HepG2 (cell line): Measurements from ENCODE around the gene CNKSR3. TPM values are rescaled to one million over a fixed set of nuclear protein-coding genes. Genes with fewer than 3 reads are reported as not detected.

Experiments
- ATF7-NPFF ChIP-seq: sonication (generic); formaldehyde crosslinking; IDR thresholded peaks from 2 replicates; pipeline ENCODE4 v1.8.1; 2023; ENCODE audit warnings: mild to moderate bottlenecking, low read depth, missing genetic modification reagents, moderate library complexity
- BCL6 ChIP-seq: IDR thresholded peaks from 2 replicates; pipeline ENCODE4 v1.6.1; 2016; ENCODE audit warnings: missing genetic modification reagents, missing compliant biosample characterization
- CBFB ChIP-seq: sonication (generic); formaldehyde crosslinking; IDR thresholded peaks from 2 replicates; pipeline ENCODE4 v1.4.0; 2020; ENCODE audit warnings: missing genetic modification reagents
- CC2D1A ChIP-seq: sonication (generic); formaldehyde crosslinking; IDR thresholded peaks from 2 replicates; pipeline ENCODE4 v1.8.1; 2023; ENCODE audit warnings: mild to moderate bottlenecking, missing genetic modification reagents
- CENPT ChIP-seq: sonication (generic); formaldehyde crosslinking; IDR thresholded peaks from 2 replicates; pipeline ENCODE4 v1.8.0; 2022; ENCODE audit warnings: low read depth, mild to moderate bottlenecking, moderate library complexity, missing genetic modification reagents
- ELF3 ChIP-seq: IDR thresholded peaks from 2 replicates; pipeline ENCODE4 v1.6.1; 2016; ENCODE audit warnings: missing genetic modification reagents, missing compliant biosample characterization
- FOSL2 ChIP-seq: sonication (generic); formaldehyde crosslinking; IDR thresholded peaks from 2 replicates; pipeline ENCODE4 v1.4.0; 2020; ENCODE audit warnings: missing genetic modification reagents
- GATAD2A ChIP-seq: IDR thresholded peaks from 2 replicates; pipeline ENCODE4 v1.6.1; 2016
- JUND ChIP-seq: sonication (generic); formaldehyde crosslinking; IDR thresholded peaks from 2 replicates; pipeline ENCODE4 v1.8.0; 2022; ENCODE audit warnings: mild to moderate bottlenecking, missing genetic modification reagents
- PAX8 ChIP-seq: sonication (generic); formaldehyde crosslinking; IDR thresholded peaks from 2 replicates; pipeline ENCODE4 v1.8.0; 2022; ENCODE audit warnings: mild to moderate bottlenecking, missing genetic modification reagents, borderline replicate concordance
- PCBP1 ChIP-seq: fragments of 200-400 bp; formaldehyde crosslinking; IDR thresholded peaks from 2 replicates; pipeline ENCODE4 v1.6.1; 2017; ENCODE audit warnings: mild to moderate bottlenecking, low read depth, low read length, borderline replicate concordance
- SIN3B ChIP-seq: fragments of 150-350 bp; IDR thresholded peaks from 2 replicates; pipeline ENCODE4 v1.6.1; 2014; ENCODE audit warnings: low read length
- SMAD1 ChIP-seq: sonication (generic); formaldehyde crosslinking; IDR thresholded peaks from 2 replicates; pipeline ENCODE4 v1.4.0; 2020; ENCODE audit warnings: missing genetic modification reagents, low read depth, mild to moderate bottlenecking, borderline replicate concordance
- SMAD3 ChIP-seq: sonication (generic); formaldehyde crosslinking; IDR thresholded peaks from 2 replicates; pipeline ENCODE4 v1.4.0; 2020; ENCODE audit warnings: missing genetic modification reagents
- SRSF1 ChIP-seq: fragments of 200-400 bp; formaldehyde crosslinking; optimal IDR thresholded peaks from 2 replicates; pipeline ENCODE3; 2017; ENCODE audit warnings: mild to moderate bottlenecking, low read depth, low read length, moderate library complexity
- XRCC5 ChIP-seq: fragments of 200-400 bp; formaldehyde crosslinking; optimal IDR thresholded peaks from 2 replicates; pipeline ENCODE3; 2017; ENCODE audit warnings: mild to moderate bottlenecking, low read length
- YEATS2 ChIP-seq: sonication (generic); formaldehyde crosslinking; IDR thresholded peaks from 2 replicates; pipeline ENCODE4 v1.4.0; 2020; ENCODE audit warnings: missing genetic modification reagents, borderline replicate concordance
- ZNF720 ChIP-seq: sonication (generic); formaldehyde crosslinking; IDR thresholded peaks from 2 replicates; pipeline ENCODE4 v1.4.0; 2020; ENCODE audit warnings: missing genetic modification reagents
- ZSCAN25 ChIP-seq: sonication (generic); formaldehyde crosslinking; IDR thresholded peaks from 2 replicates; pipeline ENCODE4 v1.8.0; 2022; ENCODE audit warnings: mild to moderate bottlenecking, missing genetic modification reagents
- polyA plus RNA-seq, 8 experiments: library from polyadenylated mRNA; depleted of rRNA in 3 of 8; stranded (reverse) in 7 of 8; unstranded in 1 of 8; fragments of >200 nt; fragmentation: Illumina TruSeq in 4 of 8; extraction: Trizol in 4 of 8; gene quantifications; 2 replicates each; pipeline versions ENCODE4 v1.2.1 to v1.2.3, GENCODE V29; 2011 to 2016; ENCODE audit warnings: low read depth in 4 of 8, missing spikeins in 1 of 8, mixed read lengths in 1 of 8; ENCODE audit not compliant: insufficient read depth in 1 of 8
- total RNA-seq, 5 experiments: library from RNA; depleted of rRNA; stranded (reverse); fragments of >200 nt; fragmentation: Illumina TruSeq; extraction: Trizol; gene quantifications; 2 replicates each; pipeline ENCODE4 v1.2.3, GENCODE V29; 2016; ENCODE audit warnings: low read depth in 1 of 5
- TF ChIP-seq, protein P1 (sequence below): IDR thresholded peaks from 2 replicates; pipeline ENCODE4 v1.6.1; 2016; ENCODE audit warnings: low read depth, missing genetic modification reagents, missing compliant biosample characterization
- TF ChIP-seq, protein P2 (sequence below): sonication (generic); formaldehyde crosslinking; IDR thresholded peaks from 2 replicates; pipeline ENCODE4 v1.4.0; 2020; ENCODE audit warnings: missing genetic modification reagents

The CNKSR3 gene
- total and polyA plus RNA-seq, 2 of the 13 experiments (the other 11 are each of a cell fraction or from before 2014, with no cell fraction given) = 9.2 to 38.6 TPM

DNA sequence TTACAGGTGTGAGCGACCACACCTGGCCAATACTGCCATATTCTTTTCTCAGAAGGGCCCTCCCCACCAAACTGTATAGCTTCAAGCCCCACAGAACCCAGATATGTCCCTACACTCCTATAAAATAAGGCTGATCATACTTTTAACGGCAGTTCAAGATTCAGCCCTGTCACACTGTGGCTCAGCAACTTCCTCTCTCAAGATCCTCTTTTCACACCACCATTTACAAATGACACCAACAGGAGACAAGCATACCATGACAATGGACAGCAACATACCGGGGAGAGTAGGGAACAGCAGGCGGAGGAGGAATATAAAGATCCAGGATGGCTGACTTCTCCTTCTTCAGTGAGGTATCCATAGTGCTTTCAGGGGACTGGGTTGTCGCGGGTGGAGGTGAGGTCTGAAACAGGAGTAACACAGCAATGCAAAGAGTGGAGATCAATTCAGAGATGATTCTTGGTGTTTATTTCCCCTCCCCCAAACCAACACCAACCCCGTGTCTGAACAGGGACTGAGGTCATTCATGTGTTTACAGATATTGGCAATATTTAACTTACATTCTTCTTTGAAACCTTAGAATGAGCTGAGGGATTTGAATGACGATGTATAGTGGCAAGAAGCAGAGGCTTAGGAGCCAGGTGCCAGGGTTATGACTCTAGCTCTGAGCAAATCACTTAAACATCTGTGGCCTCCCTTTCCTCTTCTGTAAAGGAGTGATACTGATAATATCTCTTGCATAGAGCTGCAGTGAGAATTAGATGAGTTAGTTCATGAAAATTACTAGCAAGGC is 96.3 kb downstream of the CNKSR3 start (continued):
- no peak for TF ChIP-seq ATF7-NPFF
- peak; percentile 28 for TF ChIP-seq XRCC5
- peak; percentile 69 for TF ChIP-seq FOSL2 (CRISPR knock-in tag)
- TF ChIP-seq, protein P1, sequence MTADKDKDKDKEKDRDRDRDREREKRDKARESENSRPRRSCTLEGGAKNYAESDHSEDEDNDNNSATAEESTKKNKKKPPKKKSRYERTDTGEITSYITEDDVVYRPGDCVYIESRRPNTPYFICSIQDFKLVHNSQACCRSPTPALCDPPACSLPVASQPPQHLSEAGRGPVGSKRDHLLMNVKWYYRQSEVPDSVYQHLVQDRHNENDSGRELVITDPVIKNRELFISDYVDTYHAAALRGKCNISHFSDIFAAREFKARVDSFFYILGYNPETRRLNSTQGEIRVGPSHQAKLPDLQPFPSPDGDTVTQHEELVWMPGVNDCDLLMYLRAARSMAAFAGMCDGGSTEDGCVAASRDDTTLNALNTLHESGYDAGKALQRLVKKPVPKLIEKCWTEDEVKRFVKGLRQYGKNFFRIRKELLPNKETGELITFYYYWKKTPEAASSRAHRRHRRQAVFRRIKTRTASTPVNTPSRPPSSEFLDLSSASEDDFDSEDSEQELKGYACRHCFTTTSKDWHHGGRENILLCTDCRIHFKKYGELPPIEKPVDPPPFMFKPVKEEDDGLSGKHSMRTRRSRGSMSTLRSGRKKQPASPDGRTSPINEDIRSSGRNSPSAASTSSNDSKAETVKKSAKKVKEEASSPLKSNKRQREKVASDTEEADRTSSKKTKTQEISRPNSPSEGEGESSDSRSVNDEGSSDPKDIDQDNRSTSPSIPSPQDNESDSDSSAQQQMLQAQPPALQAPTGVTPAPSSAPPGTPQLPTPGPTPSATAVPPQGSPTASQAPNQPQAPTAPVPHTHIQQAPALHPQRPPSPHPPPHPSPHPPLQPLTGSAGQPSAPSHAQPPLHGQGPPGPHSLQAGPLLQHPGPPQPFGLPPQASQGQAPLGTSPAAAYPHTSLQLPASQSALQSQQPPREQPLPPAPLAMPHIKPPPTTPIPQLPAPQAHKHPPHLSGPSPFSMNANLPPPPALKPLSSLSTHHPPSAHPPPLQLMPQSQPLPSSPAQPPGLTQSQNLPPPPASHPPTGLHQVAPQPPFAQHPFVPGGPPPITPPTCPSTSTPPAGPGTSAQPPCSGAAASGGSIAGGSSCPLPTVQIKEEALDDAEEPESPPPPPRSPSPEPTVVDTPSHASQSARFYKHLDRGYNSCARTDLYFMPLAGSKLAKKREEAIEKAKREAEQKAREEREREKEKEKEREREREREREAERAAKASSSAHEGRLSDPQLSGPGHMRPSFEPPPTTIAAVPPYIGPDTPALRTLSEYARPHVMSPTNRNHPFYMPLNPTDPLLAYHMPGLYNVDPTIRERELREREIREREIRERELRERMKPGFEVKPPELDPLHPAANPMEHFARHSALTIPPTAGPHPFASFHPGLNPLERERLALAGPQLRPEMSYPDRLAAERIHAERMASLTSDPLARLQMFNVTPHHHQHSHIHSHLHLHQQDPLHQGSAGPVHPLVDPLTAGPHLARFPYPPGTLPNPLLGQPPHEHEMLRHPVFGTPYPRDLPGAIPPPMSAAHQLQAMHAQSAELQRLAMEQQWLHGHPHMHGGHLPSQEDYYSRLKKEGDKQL (CRISPR knock-in tag) = 0 out of 2 replicates have a peak, but pooled peaks have one; percentile 63
- no peak for TF ChIP-seq ZSCAN25
- TF ChIP-seq, protein P2, sequence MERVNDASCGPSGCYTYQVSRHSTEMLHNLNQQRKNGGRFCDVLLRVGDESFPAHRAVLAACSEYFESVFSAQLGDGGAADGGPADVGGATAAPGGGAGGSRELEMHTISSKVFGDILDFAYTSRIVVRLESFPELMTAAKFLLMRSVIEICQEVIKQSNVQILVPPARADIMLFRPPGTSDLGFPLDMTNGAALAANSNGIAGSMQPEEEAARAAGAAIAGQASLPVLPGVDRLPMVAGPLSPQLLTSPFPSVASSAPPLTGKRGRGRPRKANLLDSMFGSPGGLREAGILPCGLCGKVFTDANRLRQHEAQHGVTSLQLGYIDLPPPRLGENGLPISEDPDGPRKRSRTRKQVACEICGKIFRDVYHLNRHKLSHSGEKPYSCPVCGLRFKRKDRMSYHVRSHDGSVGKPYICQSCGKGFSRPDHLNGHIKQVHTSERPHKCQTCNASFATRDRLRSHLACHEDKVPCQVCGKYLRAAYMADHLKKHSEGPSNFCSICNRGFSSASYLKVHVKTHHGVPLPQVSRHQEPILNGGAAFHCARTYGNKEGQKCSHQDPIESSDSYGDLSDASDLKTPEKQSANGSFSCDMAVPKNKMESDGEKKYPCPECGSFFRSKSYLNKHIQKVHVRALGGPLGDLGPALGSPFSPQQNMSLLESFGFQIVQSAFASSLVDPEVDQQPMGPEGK = peak; percentile 25; the same call in 1 of the 2 replicates
- no peak for TF ChIP-seq SRSF1
- TF ChIP-seq JUND (CRISPR knock-in tag) = peak; percentile 22; the same call in 1 of the 2 replicates
- no peak for TF ChIP-seq CC2D1A (CRISPR knock-in tag)
- no peak for TF ChIP-seq PCBP1
- TF ChIP-seq PAX8 (CRISPR knock-in tag) = no peak
- peak; percentile 46 for TF ChIP-seq ELF3 (CRISPR knock-in tag)
- no peak for TF ChIP-seq ZNF720 (CRISPR knock-in tag)
- peak; percentile 47; the same call in 1 of the 2 replicates for TF ChIP-seq BCL6 (CRISPR knock-in tag)
- peak; percentile 93 for TF ChIP-seq GATAD2A (CRISPR knock-in tag)
- TF ChIP-seq CENPT (CRISPR knock-in tag) = no peak
- no peak for TF ChIP-seq CBFB (CRISPR knock-in tag)
- TF ChIP-seq SIN3B = no peak
- TF ChIP-seq YEATS2 (CRISPR knock-in tag) = peak; percentile 38; the same call in 1 of the 2 replicates
- TF ChIP-seq SMAD1 (CRISPR knock-in tag) = no peak
- TF ChIP-seq SMAD3 (CRISPR knock-in tag) = peak; percentile 75; the same call in 1 of the 2 replicates
